Measurements from ENCODE around the gene CR1L. TPM values are rescaled to one million over a fixed set of nuclear protein-coding genes. Genes with fewer than 3 reads are reported as not detected.

The CR1L gene
- total and polyA plus RNA-seq, 2 of the 8 experiments (the other 6 are each of a cell fraction or from before 2014, with no cell fraction given): 0.39 TPM; not detected in 1

GRCh38 chr1:207631137-207631536 is 13.8 kb upstream of the CR1L start (continued):
- TF ChIP-seq CHD7 (IDR thresholded peaks at IDR 0.05; ENCODE audit: insufficient replicate concordance, low read length): no peak
- no peak for TF ChIP-seq TAF1 (IDR thresholded peaks at IDR 0.05; ENCODE audit: low read depth, low read length)
- no peak for TF ChIP-seq FOSL1 (IDR thresholded peaks at IDR 0.05; ENCODE audit: insufficient read depth, low read depth, low read length)
- no peak for TF ChIP-seq SUZ12 (IDR thresholded peaks at IDR 0.05; ENCODE audit: low read length)
- no peak for TF ChIP-seq CHD2 (IDR thresholded peaks at IDR 0.05; ENCODE audit: low read length)
- TF ChIP-seq CHD1 (IDR thresholded peaks at IDR 0.05; ENCODE audit: low read depth, low read length): no peak
- no peak for TF ChIP-seq RFX5 (IDR thresholded peaks at IDR 0.05; ENCODE audit: borderline replicate concordance, low read depth, low read length)
- no peak for TF ChIP-seq SIN3A (conservative IDR thresholded peaks at IDR 0.05 in 1 of 2, IDR thresholded peaks at IDR 0.05 in 1 of 2; ENCODE audit: low read depth in 1 of 2, low read length in 2 of 2)
- TF ChIP-seq BCL11A (IDR thresholded peaks at IDR 0.05; ENCODE audit: low read depth in 2 of 2, low read length in 2 of 2): no peak
- no peak for TF ChIP-seq SP2 (IDR thresholded peaks at IDR 0.05; ENCODE audit: low read length)
- no peak for TF ChIP-seq SIX5 (IDR thresholded peaks at IDR 0.05; ENCODE audit: low read depth, low read length)
